Prostate gland (tissue), 2 donors: Measurements from ENCODE around the gene GALP.

Experiments used
- CTCF ChIP-seq, 4 experiments: fragments of 200-600 bp in 2 of 4; fragments of 450-650 bp in 2 of 4; sonication (generic) in 2 of 4; IDR thresholded peaks; 1 replicate in 3 of 4; 2 replicates in 1 of 4; pipeline ENCODE4 v1.5.1; 2016 to 2019; ENCODE audit warnings: antibody characterized with exemption in 4 of 4, mild to moderate bottlenecking in 2 of 4, moderate library complexity in 2 of 4
- POLR2AphosphoS5 ChIP-seq: sonication (generic); formaldehyde crosslinking; IDR thresholded peaks from one replicate; pipeline ENCODE4 v1.6.1; 2017; ENCODE audit warnings: antibody characterized with exemption

GRCh38 chr19:56144376-56144775 is 31.4 kb upstream of the GALP start:
- TF ChIP-seq CTCF (IDR thresholded peaks at IDR 0.05): no peak
- no peak for TF ChIP-seq POLR2AphosphoS5
